NCI-H82 treated with DMSO at 0.1 percent for 48 hours (cell line): ENCODE data around the gene SH3TC1.

Experiments
- DNase-seq: peaks from one replicate; lab custom pipeline; 2025; ENCODE audit not compliant: unreplicated experiment; lab: John Stamatoyannopoulos, UW

Gene SH3TC1

DNA sequence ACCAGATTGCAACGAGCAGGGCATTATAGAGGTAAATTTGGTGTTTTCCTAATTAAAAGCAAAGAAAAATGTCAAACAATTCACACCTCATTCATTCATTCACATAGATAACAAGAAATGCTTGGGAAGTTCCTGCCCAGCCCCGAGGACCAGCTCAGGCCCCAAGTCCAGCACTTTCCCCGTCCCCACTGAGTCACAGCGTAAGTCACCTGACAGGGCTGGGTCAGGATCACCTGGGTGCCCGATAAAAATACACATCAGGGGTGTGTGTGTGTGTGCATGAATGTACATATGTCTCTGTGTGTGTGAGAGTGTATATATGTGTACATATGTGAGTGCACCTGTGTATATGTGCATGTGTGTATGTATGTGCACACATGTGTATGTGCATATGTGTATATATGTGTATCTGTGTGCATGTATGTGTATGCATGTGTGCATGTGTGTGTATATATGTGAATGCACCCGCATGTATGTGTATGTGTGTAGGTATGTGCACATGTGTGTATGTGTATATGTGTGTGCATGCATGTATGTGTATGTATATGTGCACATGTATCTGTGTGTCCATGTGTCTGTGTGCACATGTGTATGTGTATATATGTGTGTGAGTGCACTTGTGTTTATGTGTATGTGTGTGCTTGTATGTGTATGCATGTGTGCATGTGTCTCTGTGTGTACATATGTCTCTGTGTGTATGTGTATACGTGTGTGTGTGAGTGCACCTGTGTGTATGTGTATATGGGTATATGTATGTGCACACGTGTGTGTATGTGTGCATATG lies 18.6 kb upstream of the SH3TC1 start:
- DNase-seq, result no peak

DNA sequence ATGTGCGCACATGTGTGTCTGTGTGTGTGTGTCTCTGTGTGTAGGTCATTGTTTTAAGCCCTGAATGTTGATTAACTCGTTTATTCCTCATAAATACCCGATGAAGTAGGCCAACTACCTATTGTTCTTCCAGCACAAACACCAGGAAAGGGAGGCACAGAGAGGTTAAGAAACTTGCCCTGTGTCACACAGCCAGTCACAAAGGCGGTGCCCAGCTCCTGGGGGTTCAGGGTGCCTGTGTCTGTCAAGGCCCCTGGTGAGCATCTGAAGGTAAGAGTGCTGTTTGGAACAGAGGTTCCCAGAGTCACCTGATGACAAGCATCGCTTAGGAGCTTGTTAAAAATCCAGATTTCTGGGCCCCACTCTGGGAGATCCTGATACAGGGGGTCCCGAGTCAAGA lies 18.0 kb upstream of the SH3TC1 start:
- no peak for DNase-seq

DNA sequence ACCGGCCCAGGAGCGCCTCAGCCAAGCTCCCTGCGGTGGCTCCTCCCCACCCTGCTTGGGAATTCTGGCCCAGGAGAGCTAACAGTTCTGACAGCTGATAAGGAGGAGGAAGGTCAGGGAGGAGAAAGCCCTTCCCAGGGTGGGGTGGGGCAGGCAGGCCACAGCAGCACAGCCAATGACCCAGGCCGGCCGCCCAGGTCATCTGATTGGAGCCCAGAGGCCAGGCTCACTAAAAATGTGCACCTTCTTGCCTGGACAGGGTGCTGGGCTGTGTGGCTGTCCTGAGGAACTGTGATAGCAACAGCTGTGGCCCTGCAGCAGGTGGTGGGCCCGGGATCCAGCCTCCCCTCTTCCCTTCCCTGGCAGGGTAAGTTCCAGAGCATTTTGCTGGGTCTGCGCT lies 17.2 kb upstream of the SH3TC1 start:
- DNase-seq, result no peak

DNA sequence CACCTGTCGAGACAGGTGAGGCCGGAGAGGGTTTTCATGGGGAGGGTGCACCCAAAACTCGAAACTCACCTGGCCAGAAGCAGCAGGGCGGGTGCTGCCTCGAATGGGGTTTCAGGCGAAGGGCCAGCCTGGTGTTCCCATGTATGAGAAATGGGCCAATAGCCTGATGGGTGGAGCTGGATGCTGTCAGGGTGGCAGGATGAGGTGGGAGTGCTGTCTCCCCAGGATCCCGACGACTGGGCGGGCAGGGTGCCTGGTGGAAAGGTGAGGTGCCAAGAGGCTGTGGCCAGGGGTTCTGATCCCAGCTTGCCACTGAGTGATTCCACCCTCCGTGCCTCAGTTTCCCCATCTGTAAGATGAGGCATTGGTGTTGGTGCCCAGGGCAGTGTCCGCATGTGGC lies 16.8 kb upstream of the SH3TC1 start:
- no peak for DNase-seq

DNA sequence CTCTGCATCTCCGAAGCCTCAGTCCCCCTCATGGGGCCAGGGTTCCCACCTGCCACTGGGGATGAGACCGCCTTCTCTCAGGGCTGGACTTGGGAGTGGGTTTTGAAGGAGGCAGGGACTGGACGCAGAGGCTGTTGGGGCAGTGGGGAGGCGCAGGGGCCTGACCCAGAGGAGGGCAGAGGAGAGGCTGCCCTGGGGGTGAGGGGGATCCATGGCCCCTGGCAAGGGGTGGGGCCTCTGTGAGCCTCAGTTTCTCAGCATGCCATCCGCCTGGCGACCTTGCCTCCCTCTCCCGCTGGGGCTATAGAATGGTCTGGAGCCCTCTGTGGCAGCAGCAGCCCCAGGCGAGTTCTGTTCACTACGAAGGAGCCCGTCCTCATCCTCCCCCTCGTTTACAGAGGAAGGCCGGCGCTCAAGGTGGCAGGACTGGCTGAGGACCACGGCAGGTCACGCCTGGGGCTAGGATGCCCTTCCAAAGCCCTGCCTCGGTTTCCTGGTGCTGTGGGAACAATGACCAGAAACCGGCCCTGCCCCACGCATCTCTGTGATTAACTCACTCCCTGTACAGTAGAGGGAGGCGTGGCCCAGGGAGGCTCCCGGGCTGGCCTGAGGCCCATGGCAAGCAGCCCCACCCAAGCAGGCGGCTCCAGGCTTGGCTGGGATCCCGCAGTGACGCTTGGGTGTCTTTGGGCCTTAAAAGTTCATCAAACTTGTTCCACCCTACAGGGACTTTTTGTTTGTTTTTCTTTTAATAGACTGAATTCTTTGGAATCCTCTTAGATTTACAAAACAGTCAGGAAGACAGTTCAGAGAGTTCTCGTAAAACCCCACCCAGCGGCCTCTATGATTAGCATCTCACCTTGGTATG lies 16.0 kb upstream of the SH3TC1 start:
- DNase-seq, result no peak

DNA sequence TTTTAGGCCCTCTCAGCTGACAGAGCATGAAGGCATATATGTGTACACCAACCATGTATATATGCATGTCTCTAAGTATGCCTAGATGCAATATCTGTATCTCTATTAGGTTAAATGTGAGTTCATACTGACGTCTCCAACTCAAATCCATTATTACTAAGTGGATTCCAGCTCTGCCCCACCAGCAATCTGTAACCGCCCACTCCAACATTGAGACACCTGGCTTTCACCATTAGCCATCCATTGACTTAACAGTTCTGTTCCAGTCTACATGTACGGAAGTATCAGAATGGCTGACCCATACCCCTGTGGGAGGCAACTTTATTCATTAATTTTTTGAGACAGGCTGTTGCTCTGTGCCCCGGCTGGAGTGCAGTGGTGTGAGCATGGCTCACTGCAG lies 15.0 kb upstream of the SH3TC1 start:
- no peak for DNase-seq

DNA sequence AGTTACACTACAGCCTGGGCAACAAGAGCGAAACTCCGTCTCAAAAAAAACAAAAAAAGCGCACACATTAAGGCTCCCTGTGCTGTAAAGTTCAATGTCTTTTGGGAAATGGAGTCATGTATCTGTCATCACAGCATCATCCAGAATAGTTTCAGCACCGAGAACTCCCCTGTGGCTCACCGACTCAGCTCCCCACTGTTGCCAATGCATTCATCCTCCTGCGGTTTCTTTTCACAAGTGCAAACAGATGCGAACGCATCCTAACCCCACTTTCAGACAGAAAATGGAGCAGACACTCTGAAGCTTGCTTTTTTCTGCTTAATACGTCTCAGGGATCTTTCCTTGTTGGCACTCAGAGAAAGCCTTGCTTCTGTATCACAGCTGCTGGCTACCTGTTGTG lies 13.8 kb upstream of the SH3TC1 start:
- DNase-seq, result no peak

DNA sequence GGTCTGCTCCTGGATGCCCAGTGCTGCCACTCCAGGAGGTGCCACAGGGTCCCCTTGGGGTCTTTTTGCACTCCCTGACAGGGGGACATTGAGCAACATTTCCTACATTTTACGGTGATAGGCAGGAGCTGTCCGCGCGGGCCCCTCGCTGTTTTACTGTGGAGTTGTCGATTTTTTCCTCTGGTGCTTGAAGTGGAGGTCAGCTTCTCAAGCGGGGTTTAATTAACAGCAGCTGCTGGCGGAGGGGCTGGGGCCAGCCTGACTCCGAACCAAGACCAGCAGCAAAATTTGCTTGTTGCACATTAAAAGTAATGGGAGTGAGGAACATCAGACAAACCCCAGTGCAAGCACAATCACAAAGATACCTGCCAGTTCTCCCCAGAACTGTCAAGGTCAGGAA lies 13.2 kb upstream of the SH3TC1 start:
- no peak for DNase-seq

DNA sequence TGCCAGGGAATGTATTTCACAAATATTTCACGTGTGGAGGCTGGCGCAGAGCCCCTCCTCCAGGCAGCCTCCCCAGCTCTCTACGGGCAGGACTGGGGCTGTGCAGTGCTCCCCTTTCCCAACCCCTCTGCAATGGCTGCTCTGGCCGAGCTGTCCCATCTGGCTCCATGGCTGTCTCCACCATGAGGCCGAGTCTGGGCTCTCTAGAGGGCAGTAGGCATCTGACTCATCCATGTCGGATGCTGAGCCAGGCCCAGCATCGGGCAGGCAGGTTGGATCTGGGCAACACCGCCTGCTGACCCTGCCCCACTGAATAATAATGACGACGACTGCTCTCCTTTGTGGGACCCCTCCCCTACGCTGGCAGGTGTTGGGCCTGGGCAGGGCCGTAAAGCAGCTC lies 11.0 kb upstream of the SH3TC1 start:
- no peak for DNase-seq

DNA sequence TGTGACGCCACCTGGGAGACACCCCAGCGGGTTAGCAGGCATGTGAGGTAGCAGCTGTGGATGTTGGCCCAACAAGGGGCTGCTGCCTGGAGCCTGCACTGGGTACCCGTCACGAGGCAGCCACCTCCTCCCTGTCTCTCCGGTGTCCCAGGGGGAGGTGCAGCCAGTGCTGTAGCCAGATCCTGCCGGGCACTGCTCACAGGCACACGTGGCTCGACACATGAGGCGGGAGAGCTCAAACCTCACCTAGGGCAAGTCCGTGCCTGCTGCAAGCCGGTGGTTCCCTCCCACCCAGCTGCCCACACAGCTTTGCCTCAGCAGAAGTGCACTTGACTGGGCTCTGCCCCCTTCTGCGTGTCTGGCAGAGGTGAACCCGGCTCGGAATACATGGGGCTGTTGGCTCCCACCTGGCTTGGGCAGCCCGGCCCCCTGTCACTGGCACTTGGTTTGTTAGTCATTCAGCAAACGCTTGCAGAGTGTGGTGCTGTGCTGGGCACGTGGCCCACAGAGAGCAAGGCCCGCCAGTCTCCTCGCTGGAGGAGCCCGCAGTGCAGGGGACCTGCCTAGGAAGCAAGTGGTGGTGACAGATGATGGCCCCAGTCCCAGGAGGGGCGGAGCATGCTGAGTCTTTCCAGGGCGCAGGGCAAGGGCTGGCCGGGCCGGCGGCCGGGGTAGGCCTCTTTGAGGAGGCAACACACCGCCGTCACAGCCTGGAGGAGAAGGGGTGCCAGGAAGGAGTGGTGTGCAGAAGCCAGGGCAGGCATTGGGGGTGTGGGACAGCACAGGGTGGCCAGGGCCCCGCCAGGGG lies 10.1 kb upstream of the SH3TC1 start:
- no peak for DNase-seq

DNA sequence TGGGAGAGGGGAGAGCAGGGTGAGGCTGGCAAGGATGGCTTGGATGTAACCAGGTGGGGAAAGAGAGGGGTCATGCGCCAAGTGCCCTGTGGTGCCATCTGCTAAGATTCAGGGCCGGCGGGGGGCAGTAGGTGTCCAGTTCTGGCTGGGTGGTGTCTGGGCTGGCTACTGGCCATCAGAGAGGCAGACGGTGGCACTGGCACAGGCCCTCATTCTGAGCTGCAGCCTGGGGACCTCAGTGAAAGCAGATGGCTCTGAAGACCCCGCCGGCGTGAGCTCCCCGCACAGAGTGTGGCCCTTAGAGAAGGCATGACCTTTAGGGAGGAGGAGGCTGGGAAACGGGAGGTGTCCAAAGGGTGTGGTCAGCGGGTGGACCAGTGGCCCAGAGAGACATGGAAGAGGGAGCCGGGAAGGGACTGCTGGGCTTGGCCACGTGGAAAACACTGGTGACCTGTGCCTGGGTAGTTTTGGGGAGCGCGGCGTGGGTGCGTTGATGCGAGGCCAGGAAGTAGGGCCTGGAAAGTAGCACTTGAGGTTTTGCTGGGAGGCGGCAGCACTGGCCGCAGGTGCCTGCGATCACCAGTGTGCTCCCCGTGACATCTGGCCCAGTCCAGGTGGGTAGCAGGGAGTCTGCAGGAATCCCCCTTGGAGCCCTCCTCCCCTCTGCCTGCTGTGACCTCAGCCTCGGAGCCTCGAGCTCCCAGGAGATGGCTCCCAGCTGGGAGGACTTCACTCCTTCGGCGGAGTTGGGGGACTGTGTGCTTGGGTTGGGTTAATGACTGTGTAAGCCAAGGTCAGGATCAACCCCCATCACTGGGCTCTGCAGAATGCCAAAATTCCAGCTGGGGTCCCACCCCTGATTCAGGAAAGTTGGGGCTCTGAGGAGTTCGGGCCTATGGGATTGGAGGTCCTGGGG lies 9.3 kb upstream of the SH3TC1 start:
- no peak for DNase-seq

DNA sequence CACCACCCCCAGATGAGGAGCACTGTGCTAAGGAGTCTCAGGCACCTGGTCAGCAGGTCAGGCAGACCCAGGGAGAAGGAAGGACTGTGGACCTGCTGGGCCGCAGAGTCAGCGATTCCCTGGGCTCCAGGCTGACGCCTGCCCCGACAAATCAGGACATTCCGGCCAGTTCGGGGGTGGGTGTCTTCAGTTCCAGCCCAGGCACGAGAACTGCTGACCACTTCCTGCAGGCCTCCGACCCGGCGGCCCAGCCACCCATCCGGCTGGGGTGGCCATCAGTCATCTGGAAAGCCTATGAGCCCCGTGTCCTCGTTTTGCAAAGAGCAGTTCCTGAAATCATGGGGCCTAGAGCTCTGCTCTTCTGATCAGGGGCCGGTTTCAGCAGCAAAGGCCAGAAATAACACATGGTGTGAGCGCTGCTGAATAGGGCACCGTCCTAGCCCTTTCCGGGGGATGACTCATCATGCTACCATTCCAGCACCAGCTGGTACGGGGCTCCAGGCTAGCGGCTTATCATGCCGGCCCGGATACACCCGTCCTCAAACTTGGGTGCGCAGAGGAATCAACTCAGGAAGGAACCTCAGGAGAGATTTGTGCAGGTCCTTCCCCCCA lies 7.8 kb upstream of the SH3TC1 start:
- no peak for DNase-seq

DNA sequence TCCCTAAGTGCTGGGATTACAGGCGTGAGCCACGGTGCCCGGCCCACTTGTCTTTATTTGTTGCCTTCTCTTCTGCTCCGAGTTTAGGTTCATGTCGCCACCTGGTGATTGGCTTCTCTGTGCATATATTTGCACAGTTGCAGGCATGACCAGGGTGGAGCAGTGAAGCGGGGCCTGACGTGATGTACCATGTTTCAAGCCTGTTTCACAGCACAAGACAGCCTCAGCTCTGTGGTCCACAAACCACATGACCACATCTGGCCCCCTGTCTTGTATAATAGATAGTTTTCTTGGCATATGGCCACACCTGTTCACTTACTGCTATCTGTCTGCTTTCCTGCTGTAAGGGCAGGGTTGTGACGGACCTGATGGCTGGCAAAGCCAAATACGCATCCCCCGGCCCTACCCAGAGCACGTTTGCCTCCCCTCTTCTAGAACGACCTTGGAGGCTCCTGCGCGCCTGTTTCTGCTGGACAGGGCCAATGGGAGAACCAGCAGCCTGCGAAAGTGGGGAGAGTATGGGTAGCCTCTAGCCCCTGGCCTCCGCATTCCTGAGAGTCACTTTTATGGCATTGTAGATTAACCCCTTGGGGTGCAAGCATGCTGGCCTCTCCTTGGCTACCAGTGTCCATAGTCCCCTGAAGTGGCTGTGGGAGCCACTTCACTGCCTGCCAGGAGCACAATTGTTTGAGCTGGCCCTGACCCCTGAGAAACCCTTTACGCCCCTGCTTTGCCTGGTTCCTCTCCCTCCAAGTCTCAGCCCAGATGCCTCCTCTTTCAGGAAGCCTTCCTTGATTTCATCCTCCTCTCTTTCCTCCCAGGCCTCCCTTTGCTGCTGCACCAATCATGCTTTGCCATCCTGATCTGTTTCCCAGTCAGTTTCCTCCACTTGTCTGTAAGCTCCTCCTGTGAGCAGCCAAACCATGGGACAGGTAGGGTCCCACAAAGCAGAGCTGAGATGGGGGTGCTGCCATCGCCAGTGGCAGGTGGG lies 6.0 kb upstream of the SH3TC1 start:
- no peak for DNase-seq

DNA sequence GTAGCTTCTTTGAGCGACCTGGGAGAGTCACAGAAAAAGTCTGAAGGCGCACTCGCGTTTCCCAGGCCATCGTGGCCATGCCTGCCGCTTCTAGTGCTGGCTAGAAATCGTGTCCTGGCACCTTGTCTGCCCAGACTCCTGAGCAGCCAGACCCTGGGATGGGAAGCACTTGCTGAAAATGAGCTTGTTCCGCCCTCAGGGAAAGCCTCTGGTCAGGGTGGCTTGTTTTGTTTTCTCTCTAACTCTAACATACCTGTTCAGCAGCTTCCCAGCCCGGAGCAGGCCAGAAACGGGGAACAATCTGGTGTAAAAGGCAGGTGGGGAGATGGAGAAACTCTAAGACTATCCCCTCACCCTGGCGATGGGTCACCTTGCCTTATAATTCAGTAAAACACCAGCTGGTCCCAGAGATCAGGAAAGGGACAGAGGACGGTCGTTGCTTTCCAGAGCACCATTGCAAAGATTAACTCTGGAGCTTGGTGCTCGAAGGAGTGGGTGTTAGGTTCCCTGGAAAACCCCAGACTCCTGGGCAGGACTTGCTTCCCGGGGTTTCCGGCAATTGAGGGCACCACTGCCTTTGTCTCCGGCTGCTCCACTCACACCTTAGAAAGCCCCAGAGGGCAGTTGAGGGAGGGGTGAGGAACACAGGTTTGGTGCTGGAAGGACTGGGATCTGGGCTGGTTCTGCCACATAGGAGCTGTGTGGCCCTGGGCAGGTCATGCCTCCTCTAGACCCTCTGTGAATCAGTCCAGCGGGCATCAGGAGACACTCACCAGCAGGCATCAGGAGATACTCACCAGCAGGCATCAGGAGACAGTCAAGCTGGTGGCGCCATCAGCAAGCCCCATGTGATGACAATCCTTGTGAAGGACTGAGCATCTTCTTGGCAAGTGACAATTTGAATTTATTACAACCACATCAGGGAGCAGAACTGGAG lies 4.5 kb upstream of the SH3TC1 start:
- no peak for DNase-seq

DNA sequence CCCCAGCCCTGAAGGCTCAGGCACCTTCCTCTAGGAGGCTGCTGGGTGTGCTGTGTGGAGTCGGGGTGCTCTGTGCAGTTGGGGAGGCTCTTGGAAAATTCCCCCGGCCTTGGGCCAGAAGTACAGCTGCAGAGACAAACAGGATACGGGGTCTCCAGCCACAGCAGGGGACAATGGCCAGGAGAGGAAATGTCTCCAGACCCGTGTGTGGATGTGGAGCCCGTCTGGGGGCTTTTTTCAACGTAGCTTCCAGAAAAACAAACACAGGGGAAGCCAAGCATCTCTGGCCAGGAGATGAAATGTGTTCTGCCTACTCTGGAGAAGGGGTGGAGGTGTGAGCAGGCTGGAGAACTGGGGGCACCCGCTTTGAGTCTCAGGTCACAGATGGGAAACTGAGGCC lies 3.7 kb upstream of the SH3TC1 start:
- DNase-seq, result no peak

DNA sequence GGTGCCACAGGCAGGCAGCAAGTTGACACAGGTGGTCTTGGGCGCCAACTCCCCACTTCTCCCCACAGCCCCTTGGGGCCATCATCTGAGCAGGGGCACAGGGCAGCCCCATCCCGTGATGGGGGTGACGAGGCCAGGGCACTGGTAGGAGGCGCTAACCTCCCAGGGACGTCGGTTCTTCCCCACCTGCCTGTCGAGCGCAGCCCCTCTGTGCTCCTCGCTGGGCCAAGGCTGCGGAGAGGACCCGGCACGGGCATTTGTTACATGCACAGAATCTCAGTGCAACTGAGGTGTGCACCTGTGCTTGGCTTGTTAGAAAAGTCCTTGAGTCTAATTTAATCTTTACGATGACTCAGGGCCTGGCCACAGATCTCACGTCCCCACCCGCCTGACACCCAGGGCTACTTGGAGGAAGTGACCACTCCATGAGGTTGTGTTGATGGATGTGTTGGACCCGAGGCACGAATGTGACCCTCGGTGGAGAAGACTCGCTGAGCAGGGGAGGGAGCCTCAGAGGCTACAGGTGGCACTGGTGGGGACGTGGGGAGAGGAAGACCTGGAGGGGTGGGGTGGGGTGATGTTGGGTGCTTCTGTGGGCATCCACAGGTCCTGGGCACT lies 3.1 kb upstream of the SH3TC1 start:
- no peak for DNase-seq

DNA sequence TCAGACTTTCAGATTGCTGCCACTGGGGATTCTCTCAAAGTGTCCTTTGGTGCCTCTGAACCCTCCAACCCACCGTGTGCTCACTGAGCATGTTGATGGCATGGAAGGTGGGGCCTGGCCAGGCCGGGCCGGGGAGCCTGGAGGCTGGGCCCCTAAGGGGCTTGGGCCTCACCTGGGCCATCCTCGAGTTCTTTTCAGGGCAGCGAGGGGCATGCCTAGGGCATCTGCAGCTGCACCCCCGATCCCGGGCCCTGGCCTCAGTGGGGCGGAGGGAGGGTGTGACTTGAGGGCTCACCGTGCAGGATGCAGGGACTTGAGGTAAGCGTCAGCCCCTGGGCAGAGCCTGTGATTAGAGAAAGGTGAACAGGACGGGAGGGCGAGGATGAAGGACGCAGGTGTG lies 1.6 kb upstream of the SH3TC1 start:
- no peak for DNase-seq
